Activated B cell treated with CpG ODN at 0.5 μM for 24 hours (primary cell): ENCODE measurements around the gene EP400. TPM values are rescaled to one million over a fixed set of nuclear protein-coding genes. Genes with fewer than 3 reads are reported as not detected.
A peak's percentile ranks its signal among the peaks of the same experiment; 100 is the strongest.

ENCODE experiments used
- ATAC-seq: fragments of 200-7000 bp; cut with Tn5 transposase; one replicate; pipeline ENCODE4 v1.10.0; 2021; ENCODE audit warnings: low read depth, mild to moderate bottlenecking, moderate library complexity
- CTCF ChIA-PET: fragments of 350-600 bp; sonication (Branson Sonifier 250); formaldehyde crosslinking; loops from one replicate; lab custom pipeline; 2021; ENCODE audit warnings: antibody characterized with exemption; lab: Charles Lee
- POLR2A ChIA-PET: fragments of 350-600 bp; sonication (Branson Sonifier 250); formaldehyde crosslinking; loops from one replicate; lab custom pipeline; 2021; ENCODE audit warnings: antibody characterized with exemption; lab: Charles Lee
- DNase-seq: peaks from one replicate; pipeline ENCODE4 v3.0.0; 2022
- H3K27ac Mint-ChIP-seq: one replicate; pipeline ENCODE4 v1.8.0; 2020; ENCODE audit warnings: mixed read lengths
- H3K27me3 Mint-ChIP-seq: one replicate; pipeline ENCODE4 v1.8.0; 2021; ENCODE audit warnings: mixed read lengths
- H3K36me3 Mint-ChIP-seq: one replicate; pipeline ENCODE4 v1.8.0; 2021; ENCODE audit warnings: low read depth, mixed read lengths
- H3K4me1 Mint-ChIP-seq: one replicate; pipeline ENCODE4 v1.8.0; 2021; ENCODE audit warnings: mixed read lengths
- H3K4me3 Mint-ChIP-seq: one replicate; pipeline ENCODE4 v1.8.0; 2020; ENCODE audit warnings: mild to moderate bottlenecking, mixed read lengths
- H3K9me3 Mint-ChIP-seq: one replicate; pipeline ENCODE4 v1.8.0; 2020; ENCODE audit warnings: mixed read lengths
- CTCF ChIP-seq: fragments of 200-600 bp; IDR thresholded peaks from one replicate; pipeline ENCODE4 v1.8.0; 2022; ENCODE audit warnings: antibody characterized with exemption, mild to moderate bottlenecking
- intact Hi-C: fragments of 100-400 bp; cut with micrococcal nuclease; formaldehyde crosslinking; loops from one replicate; pipeline ENCODE4 v1.15.1; 2024
- total RNA-seq: library from RNA; stranded (reverse); gene quantifications from 2 replicates; pipeline ENCODE4 v1.2.3, GENCODE V29; 2022

Gene EP400
- total RNA-seq, 1 donor from 2014 or later = 65.6 TPM

DNA sequence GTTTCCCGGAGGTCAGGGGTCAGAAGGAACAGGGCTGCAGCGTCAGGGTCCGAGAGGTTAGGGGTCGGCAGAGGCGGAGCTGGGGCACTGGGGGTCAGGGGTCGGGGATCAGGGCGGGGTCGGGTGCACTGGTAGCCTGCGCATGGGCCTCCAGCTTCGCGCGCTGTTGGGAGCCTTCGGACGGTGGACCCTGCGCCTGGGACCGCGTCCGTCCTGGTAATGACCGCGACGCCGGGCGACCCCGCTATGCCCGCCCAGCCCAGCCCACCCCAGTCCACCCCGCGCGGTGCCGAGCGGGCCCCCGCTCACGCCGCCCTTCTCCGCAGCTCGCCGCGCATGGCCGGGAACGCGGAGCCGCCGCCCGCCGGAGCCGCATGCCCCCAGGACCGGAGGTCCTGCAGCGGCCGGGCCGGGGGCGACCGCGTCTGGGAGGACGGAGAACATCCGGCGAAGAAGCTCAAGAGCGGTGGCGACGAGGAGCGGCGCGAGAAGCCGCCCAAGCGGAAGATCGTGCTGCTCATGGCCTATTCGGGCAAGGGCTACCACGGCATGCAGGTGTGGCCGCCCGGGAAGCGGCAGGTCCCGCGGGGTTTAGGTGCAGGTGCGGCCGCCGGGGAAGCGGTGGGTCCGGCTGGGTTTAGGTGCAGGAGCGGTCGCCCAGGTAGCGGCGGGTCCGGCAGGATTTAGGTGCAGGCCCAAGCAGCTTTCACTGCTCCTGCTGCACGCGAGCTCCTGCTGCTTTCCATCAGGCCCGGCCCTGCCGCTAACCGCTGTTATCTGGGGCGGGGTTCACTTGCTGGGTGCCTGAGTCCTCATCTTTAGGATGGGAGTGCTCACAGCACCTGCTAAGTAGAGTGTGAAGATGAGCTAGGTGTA lies 19.9 kb upstream of the EP400 start:
- ATAC-seq (peak; percentile 2), DNase-seq (peak; percentile 48)
- Mint-ChIP-seq H3K4me3 (peak overlapping the region; percentile 94), H3K27ac (peak overlapping the region; percentile 90), H3K9me3 (no peaks in the 10 kb centered on the region), H3K27me3 (no peaks in the 10 kb centered on the region), H3K36me3 (peaks cover 38% of the 10 kb centered on the region), H3K4me1 (peaks cover 27% of the 10 kb centered on the region)
- intact Hi-C loops = loop anchor here (1.0 to 10.0 kb wide), 8 partner anchors 19 to 1055 kb away; partner anchors contain the start of genes EP400, MMP17, PGAM5 and RAN
- TF ChIP-seq CTCF = no peak
- POLR2A ChIA-PET = interaction anchor here (0.8 to 2.7 kb wide), 3 partner anchors 20 to 219 kb away, joined by 3 to 23 read pairs (median 3); partner anchors contain the start of genes EP400 and SFSWAP
- CTCF ChIA-PET = interaction anchor here (1.3 kb wide), 1 partner anchor 78 kb away, joined by 3 read pairs; no protein-coding TSS in a partner anchor

GRCh38 chr12:131930510-131930909 lies 19.2 kb upstream of the EP400 start:
- H3K36me3 Mint-ChIP-seq = peaks cover 41% of the 10 kb centered on the region
- H3K27me3 Mint-ChIP-seq = no peaks in the 10 kb centered on the region
- CTCF ChIA-PET = interaction anchor here (1.3 kb wide), 1 partner anchor 79 kb away, joined by 3 read pairs; no protein-coding TSS in a partner anchor
- POLR2A ChIA-PET = interaction anchor here (0.8 to 2.7 kb wide), 2 partner anchors 19 to 219 kb away, joined by 3 to 23 read pairs; partner anchors contain the start of genes EP400 and SFSWAP
- intact Hi-C loops = no loop called here
- no peak for ATAC-seq
- peak overlapping the region; percentile 69 for H3K27ac Mint-ChIP-seq
- DNase-seq = no peak
- no peaks in the 10 kb centered on the region for H3K9me3 Mint-ChIP-seq
- H3K4me3 Mint-ChIP-seq = peak overlapping the region; percentile 85
- peaks cover 23% of the 10 kb centered on the region for H3K4me1 Mint-ChIP-seq
- TF ChIP-seq CTCF = no peak

GRCh38 chr12:131933387-131933786 lies 16.4 kb upstream of the EP400 start:
- POLR2A ChIA-PET = no interaction called here
- CTCF ChIA-PET = no interaction called here
- Mint-ChIP-seq H3K27ac (peak overlapping the region; percentile 32), H3K9me3 (no peaks in the 10 kb centered on the region), H3K27me3 (no peaks in the 10 kb centered on the region), H3K4me3 (no peak overlapping the region), H3K4me1 (peaks cover 15% of the 10 kb centered on the region), H3K36me3 (peaks cover 63% of the 10 kb centered on the region)
- no peak for TF ChIP-seq CTCF
- ATAC-seq (no peak), DNase-seq (no peak)
- intact Hi-C loops = no loop called here

DNA sequence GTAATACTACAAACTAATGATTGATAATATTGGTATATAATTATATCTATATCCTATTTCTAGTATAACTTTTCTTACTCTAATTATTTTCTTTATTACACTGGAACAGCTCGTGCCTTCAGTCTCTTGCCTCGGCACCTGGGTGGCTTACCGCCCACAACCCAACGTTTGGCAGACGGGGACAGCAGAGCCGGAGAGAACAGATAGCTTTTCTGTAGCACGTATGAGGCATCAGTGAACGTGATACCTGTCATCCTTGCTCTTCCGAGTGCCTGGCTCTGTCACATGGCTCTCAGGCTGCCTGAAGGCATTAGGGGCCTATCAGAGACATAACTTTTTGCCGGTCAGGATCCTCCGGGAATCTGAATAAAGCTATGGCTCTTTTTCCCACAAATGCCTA lies 15.2 kb upstream of the EP400 start:
- intact Hi-C loops = no loop called here
- POLR2A ChIA-PET = no interaction called here
- H3K36me3 Mint-ChIP-seq = peaks cover 67% of the 10 kb centered on the region

More for the DNA sequence above, 15.2 kb upstream of the EP400 start:
- DNase-seq (no peak), ATAC-seq (no peak)
- Mint-ChIP-seq H3K27me3 (no peaks in the 10 kb centered on the region), H3K4me1 (peaks cover 9% of the 10 kb centered on the region), H3K9me3 (no peaks in the 10 kb centered on the region), H3K4me3 (no peak overlapping the region), H3K27ac (no peak overlapping the region)
- no peak for TF ChIP-seq CTCF
- CTCF ChIA-PET = no interaction called here
